Activated B cell treated with CpG ODN at 0.5 μM for 24 hours (primary cell): ENCODE data around the gene WDR1. TPM values are rescaled to one million over a fixed set of nuclear protein-coding genes. Genes with fewer than 3 reads are reported as not detected.

ENCODE experiments used
- ATAC-seq: fragments of 200-7000 bp; cut with Tn5 transposase; one replicate; pipeline ENCODE4 v1.10.0; 2021; ENCODE audit warnings: low read depth, mild to moderate bottlenecking, moderate library complexity
- CTCF ChIA-PET: fragments of 350-600 bp; sonication (Branson Sonifier 250); formaldehyde crosslinking; loops from one replicate; lab custom pipeline; 2021; ENCODE audit warnings: antibody characterized with exemption; lab: Charles Lee
- POLR2A ChIA-PET: fragments of 350-600 bp; sonication (Branson Sonifier 250); formaldehyde crosslinking; loops from one replicate; lab custom pipeline; 2021; ENCODE audit warnings: antibody characterized with exemption; lab: Charles Lee
- DNase-seq: peaks from one replicate; pipeline ENCODE4 v3.0.0; 2022
- H3K27ac Mint-ChIP-seq: one replicate; pipeline ENCODE4 v1.8.0; 2020; ENCODE audit warnings: mixed read lengths
- H3K27me3 Mint-ChIP-seq: one replicate; pipeline ENCODE4 v1.8.0; 2021; ENCODE audit warnings: mixed read lengths
- H3K36me3 Mint-ChIP-seq: one replicate; pipeline ENCODE4 v1.8.0; 2021; ENCODE audit warnings: low read depth, mixed read lengths
- H3K4me1 Mint-ChIP-seq: one replicate; pipeline ENCODE4 v1.8.0; 2021; ENCODE audit warnings: mixed read lengths
- H3K4me3 Mint-ChIP-seq: one replicate; pipeline ENCODE4 v1.8.0; 2020; ENCODE audit warnings: mild to moderate bottlenecking, mixed read lengths
- H3K9me3 Mint-ChIP-seq: one replicate; pipeline ENCODE4 v1.8.0; 2020; ENCODE audit warnings: mixed read lengths
- CTCF ChIP-seq: fragments of 200-600 bp; IDR thresholded peaks from one replicate; pipeline ENCODE4 v1.8.0; 2022; ENCODE audit warnings: antibody characterized with exemption, mild to moderate bottlenecking
- intact Hi-C: fragments of 100-400 bp; cut with micrococcal nuclease; formaldehyde crosslinking; loops from one replicate; pipeline ENCODE4 v1.15.1; 2024
- total RNA-seq: library from RNA; stranded (reverse); gene quantifications from 2 replicates; pipeline ENCODE4 v1.2.3, GENCODE V29; 2022

Gene WDR1
- total RNA-seq, 1 donor from 2014 or later, result 337 TPM

- H3K9me3 Mint-ChIP-seq, result no peaks in the 10 kb centered on the region
- no peak overlapping the region for H3K4me3 Mint-ChIP-seq
- no peaks in the 10 kb centered on the region for H3K4me1 Mint-ChIP-seq
- DNase-seq (no peak), ATAC-seq (no peak)
- H3K36me3 Mint-ChIP-seq, result no peaks in the 10 kb centered on the region
- H3K27ac Mint-ChIP-seq, result no peak overlapping the region
- CTCF ChIA-PET, result interaction anchor here (1.2 to 4.4 kb wide), 3 partner anchors 10 to 387 kb away, joined by 3 to 44 read pairs (median 5); no protein-coding TSS in a partner anchor
- no peak for TF ChIP-seq CTCF
- intact Hi-C loops, result no loop called here
- POLR2A ChIA-PET, result no interaction called here
- peaks cover 11% of the 10 kb centered on the region for H3K27me3 Mint-ChIP-seq
These were observed 45.2 kb upstream of the WDR1 start for GRCh38 chr4:10161840-10162239.

GRCh38 chr4:10161146-10161545 lies 44.5 kb upstream of the WDR1 start:
- Mint-ChIP-seq H3K9me3 (no peaks in the 10 kb centered on the region), H3K4me1 (no peaks in the 10 kb centered on the region), H3K4me3 (no peak overlapping the region), H3K36me3 (no peaks in the 10 kb centered on the region), H3K27ac (no peak overlapping the region), H3K27me3 (peaks cover 16% of the 10 kb centered on the region)
- no peak for DNase-seq
- TF ChIP-seq CTCF, result no peak
- POLR2A ChIA-PET, result no interaction called here
- intact Hi-C loops, result no loop called here
- ATAC-seq, result no peak
- CTCF ChIA-PET, result interaction anchor here (1.2 to 4.4 kb wide), 3 partner anchors 10 to 388 kb away, joined by 3 to 44 read pairs (median 5); no protein-coding TSS in a partner anchor

- Mint-ChIP-seq H3K36me3 (no peaks in the 10 kb centered on the region), H3K27me3 (peaks cover 19% of the 10 kb centered on the region), H3K4me1 (no peaks in the 10 kb centered on the region), H3K27ac (no peak overlapping the region), H3K9me3 (no peaks in the 10 kb centered on the region), H3K4me3 (no peak overlapping the region)
- no peak for DNase-seq
- ChIA-PET CTCF (interaction anchor here (0.6 to 4.4 kb wide), 4 partner anchors 9 to 377 kb away, joined by 3 to 44 read pairs (median 4); no protein-coding TSS in a partner anchor), POLR2A (no interaction called here)
- no peak for ATAC-seq
- TF ChIP-seq CTCF, result no peak
- intact Hi-C loops, result no loop called here
These were observed 43.8 kb upstream of the WDR1 start for GRCh38 chr4:10160281-10160856.

- CTCF ChIA-PET, result interaction anchor here (0.6 to 4.4 kb wide), 5 partner anchors 9 to 389 kb away, joined by 3 to 44 read pairs (median 4); no protein-coding TSS in a partner anchor
- TF ChIP-seq CTCF, result no peak
- POLR2A ChIA-PET, result interaction anchor here (1.1 kb wide), 1 partner anchor 10 kb away, joined by 3 read pairs; no protein-coding TSS in a partner anchor
- no peaks in the 10 kb centered on the region for H3K36me3 Mint-ChIP-seq
- peaks cover 22% of the 10 kb centered on the region for H3K27me3 Mint-ChIP-seq
- no peak for ATAC-seq
- no peak overlapping the region for H3K27ac Mint-ChIP-seq
- H3K4me1 Mint-ChIP-seq, result no peaks in the 10 kb centered on the region
- intact Hi-C loops, result loop anchor here (5.0 kb wide), 2 partner anchors 298 to 397 kb away; partner anchors contain the start of gene ZNF518B
- no peak overlapping the region for H3K4me3 Mint-ChIP-seq
- no peak for DNase-seq
- H3K9me3 Mint-ChIP-seq, result no peaks in the 10 kb centered on the region
These were observed 43.1 kb upstream of the WDR1 start for GRCh38 chr4:10159671-10160070.

GRCh38 chr4:10158333-10158942 lies 41.8 kb upstream of the WDR1 start:
- Mint-ChIP-seq H3K36me3 (no peaks in the 10 kb centered on the region), H3K27ac (no peak overlapping the region), H3K9me3 (no peaks in the 10 kb centered on the region), H3K4me1 (peaks cover under 1% of the 10 kb centered on the region), H3K4me3 (no peak overlapping the region), H3K27me3 (peaks cover 24% of the 10 kb centered on the region)
- intact Hi-C loops, result loop anchor here (5.0 kb wide), 2 partner anchors 299 to 396 kb away; partner anchors contain the start of gene ZNF518B
- DNase-seq, result no peak
- TF ChIP-seq CTCF, result no peak
- no peak for ATAC-seq
- POLR2A ChIA-PET, result interaction anchor here (1.1 to 1.7 kb wide), 2 partner anchors 8 to 41 kb away, joined by 3 to 8 read pairs; partner anchors contain the start of gene WDR1
- CTCF ChIA-PET, result interaction anchor here (0.8 to 4.4 kb wide), 8 partner anchors 10 to 397 kb away, joined by 3 to 44 read pairs (median 3); no protein-coding TSS in a partner anchor
